ENCODE measurements around the gene ST8SIA1.
A peak's percentile ranks its signal among the peaks of the same experiment; 100 is the strongest.

Gene ST8SIA1

GRCh38 chr12:22231078-22231477, 103.4 kb downstream of the ST8SIA1 start:
- no peak for DNase-seq

- no peak for DNase-seq
Measured at GRCh38 chr12:22230280-22230794, 104.2 kb downstream of the ST8SIA1 start.

- DNase-seq: no peak
Measured at GRCh38 chr12:22229652-22230279, 104.7 kb downstream of the ST8SIA1 start.

GRCh38 chr12:22228022-22228875, 106.3 kb downstream of the ST8SIA1 start:
- no peak for DNase-seq

- DNase-seq: no peak
Measured at GRCh38 chr12:22223356-22223755, 111.2 kb downstream of the ST8SIA1 start.

- no peak for DNase-seq
Measured at GRCh38 chr12:22217556-22217955, 117.0 kb downstream of the ST8SIA1 start.

- peak; percentile 11 to 32 for DNase-seq
Measured at GRCh38 chr12:22215467-22216253, 118.8 kb downstream of the ST8SIA1 start.

- no peak for DNase-seq
Measured at GRCh38 chr12:22211128-22211527, 123.4 kb downstream of the ST8SIA1 start.

GRCh38 chr12:22209422-22209821, 125.1 kb downstream of the ST8SIA1 start:
- DNase-seq: no peak

- no peak for DNase-seq
Measured at GRCh38 chr12:22206111-22206728, 128.3 kb downstream of the ST8SIA1 start.

- DNase-seq: no peak
Measured at GRCh38 chr12:22204391-22204790, 130.1 kb downstream of the ST8SIA1 start.

- no peak for DNase-seq
Measured at GRCh38 chr12:22202847-22203246, 131.7 kb downstream of the ST8SIA1 start.

- DNase-seq: no peak
Measured at GRCh38 chr12:22201101-22201500, 133.4 kb downstream of the ST8SIA1 start.

GRCh38 chr12:22196236-22196635, 138.3 kb downstream of the ST8SIA1 start:
- no peak for DNase-seq

GRCh38 chr12:22190969-22191368, 143.5 kb downstream of the ST8SIA1 start:
- no peak for DNase-seq

GRCh38 chr12:22188431-22188830, 146.1 kb downstream of the ST8SIA1 start:
- DNase-seq: no peak

- no peak for DNase-seq
Measured at GRCh38 chr12:22180705-22181104, 153.8 kb downstream of the ST8SIA1 start.

GRCh38 chr12:22173177-22173576, 161.3 kb downstream of the ST8SIA1 start:
- DNase-seq: no peak

GRCh38 chr12:22172501-22172900, 162.0 kb downstream of the ST8SIA1 start:
- no peak for DNase-seq

- DNase-seq: no peak
Measured at GRCh38 chr12:22169376-22169775, 165.1 kb downstream of the ST8SIA1 start.

- DNase-seq: peak; percentile 50 to 68
Measured at GRCh38 chr12:22164139-22164538, 170.4 kb downstream of the ST8SIA1 start.

GRCh38 chr12:22163594-22163993, 170.9 kb downstream of the ST8SIA1 start:
- DNase-seq: no peak
